ENCODE data around the gene EMX2. TPM values are rescaled to one million over a fixed set of nuclear protein-coding genes. Genes with fewer than 3 reads are reported as not detected.

EMX2 gene
- total RNA-seq, 1 donor from 2014 or later, result not detected

- H3K4me1 Mint-ChIP-seq (ENCODE audit: unreplicated experiment), result no peaks in the 10 kb centered on the region
These were observed 52.2 kb downstream of the EMX2 start for GRCh38 chr10:117594722-117595121.

DNA sequence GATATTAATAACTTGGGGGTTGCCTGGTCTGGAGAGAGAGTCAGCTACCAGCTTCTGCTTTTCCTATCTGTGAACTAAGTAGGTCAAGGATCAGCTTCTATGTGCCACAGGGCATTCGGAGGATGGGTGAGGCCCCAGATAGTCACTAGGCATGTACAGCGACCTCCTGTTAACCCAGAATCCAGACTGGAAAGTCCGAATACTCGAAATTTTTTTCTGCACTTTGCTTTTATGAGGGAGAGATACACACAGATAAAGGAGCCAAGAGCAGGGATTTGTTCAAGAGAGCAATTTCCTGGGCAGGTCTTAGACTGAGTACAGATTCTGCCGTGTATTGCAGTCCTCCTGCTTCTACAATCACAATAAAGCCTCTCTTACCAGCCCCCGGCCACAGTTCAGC is 54.2 kb downstream of the EMX2 start:
- Mint-ChIP-seq H3K36me3 (ENCODE audit: low read depth, unreplicated experiment) (no peaks in the 10 kb centered on the region), H3K27ac (ENCODE audit: unreplicated experiment) (no peak overlapping the region), H3K4me1 (ENCODE audit: unreplicated experiment) (no peaks in the 10 kb centered on the region), H3K27me3 (ENCODE audit: unreplicated experiment) (no peaks in the 10 kb centered on the region), H3K9me3 (ENCODE audit: unreplicated experiment) (no peaks in the 10 kb centered on the region), H3K4me3 (ENCODE audit: unreplicated experiment) (no peak overlapping the region)
- TF ChIP-seq CTCF (IDR thresholded peaks at IDR 0.05; ENCODE audit: unreplicated experiment), result no peak
- DNase-seq (ENCODE audit: low spot score), result no peak

More at GRCh38 chr10:117594722-117595121, 52.2 kb downstream of the EMX2 start:
- Mint-ChIP-seq H3K27ac (ENCODE audit: unreplicated experiment) (no peak overlapping the region), H3K27me3 (ENCODE audit: unreplicated experiment) (no peaks in the 10 kb centered on the region), H3K4me3 (ENCODE audit: unreplicated experiment) (no peak overlapping the region), H3K36me3 (ENCODE audit: low read depth, unreplicated experiment) (no peaks in the 10 kb centered on the region), H3K9me3 (ENCODE audit: unreplicated experiment) (no peaks in the 10 kb centered on the region)
- no peak for DNase-seq (ENCODE audit: low spot score)
- no peak for TF ChIP-seq CTCF (IDR thresholded peaks at IDR 0.05; ENCODE audit: unreplicated experiment)

DNA sequence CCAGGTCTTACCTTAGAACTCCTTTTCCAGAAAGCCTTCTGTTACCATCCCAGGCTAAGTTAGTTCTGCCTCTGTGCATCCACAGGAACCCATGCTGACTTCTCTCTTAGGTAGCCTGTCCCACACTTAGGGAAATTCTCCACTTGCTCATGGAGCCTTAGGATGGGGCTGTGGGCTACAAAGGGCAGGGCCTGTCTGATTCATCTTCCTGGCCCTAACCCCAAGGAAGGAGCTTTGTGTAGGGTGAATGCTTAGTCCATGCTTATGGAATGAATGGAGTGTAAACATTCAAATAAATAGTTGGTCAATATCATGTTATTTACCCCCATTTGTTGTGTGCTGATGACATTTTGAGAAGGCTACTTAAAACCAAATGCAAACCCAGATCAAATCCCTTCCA is 54.7 kb downstream of the EMX2 start:
- H3K27ac Mint-ChIP-seq (ENCODE audit: unreplicated experiment), result no peak overlapping the region
- no peaks in the 10 kb centered on the region for H3K9me3 Mint-ChIP-seq (ENCODE audit: unreplicated experiment)
- no peaks in the 10 kb centered on the region for H3K36me3 Mint-ChIP-seq (ENCODE audit: low read depth, unreplicated experiment)
- TF ChIP-seq CTCF (IDR thresholded peaks at IDR 0.05; ENCODE audit: unreplicated experiment), result no peak
- H3K4me3 Mint-ChIP-seq (ENCODE audit: unreplicated experiment), result no peak overlapping the region
- no peak for DNase-seq (ENCODE audit: low spot score)
- peaks cover 2% of the 10 kb centered on the region for H3K27me3 Mint-ChIP-seq (ENCODE audit: unreplicated experiment)
- no peaks in the 10 kb centered on the region for H3K4me1 Mint-ChIP-seq (ENCODE audit: unreplicated experiment)

Other genes with a start within 250 kb of the EMX2 start
- gene PDZD8, start 167.3 kb upstream of the EMX2 start, total RNA-seq (ENCODE audit: unreplicated experiment), result 25.6 TPM